OCI-LY7 (cell line): Measurements from ENCODE around the gene PLCB1. TPM values are rescaled to one million over a fixed set of nuclear protein-coding genes. Genes with fewer than 3 reads are reported as not detected.

Experiments
- BruUV-seq: library from RNA; stranded (reverse); fragments of 400-500 nt; replicated peaks from 2 replicates; lab custom pipeline; 2021; lab: Mats Ljungman, UMichigan
- CTCF ChIA-PET: fragments of 300-600 bp; sonication (Branson Sonifier 250); formaldehyde crosslinking; loops from one replicate; lab custom pipeline; 2022; ENCODE audit warnings: antibody characterized with exemption; ENCODE audit not compliant: unreplicated experiment; lab: Charles Lee
- POLR2A ChIA-PET: fragments of 300-600 bp; sonication (Branson Sonifier 250); formaldehyde crosslinking; loops from one replicate; lab custom pipeline; 2022; ENCODE audit warnings: antibody characterized with exemption; lab: Charles Lee
- DNase-seq: peaks from one replicate; pipeline ENCODE4 v3.0.0-alpha.2; 2015; ENCODE audit warnings: low spot score
- H2AFZ ChIP-seq: fragments of 200-600 bp; sonication (generic), shearing (Covaris generic); 2 replicates; pipeline ENCODE4 v1.6.1; 2014; ENCODE audit warnings: mild to moderate bottlenecking, antibody characterized with exemption, low read length, moderate library complexity
- H3K27ac ChIP-seq: fragments of 200-600 bp; sonication (generic); 2 replicates; pipeline ENCODE4 v1.5.1; 2014; ENCODE audit warnings: mixed run types, low read depth, mild to moderate bottlenecking, moderate library complexity, low read length, inconsistent platforms; ENCODE audit not compliant: poor library complexity, severe bottlenecking
- H3K36me3 ChIP-seq: fragments of 200-600 bp; sonication (generic); 2 replicates; pipeline ENCODE4 v1.6.1; 2014; ENCODE audit warnings: mild to moderate bottlenecking, antibody characterized with exemption, low read length, moderate library complexity, mixed read lengths; ENCODE audit not compliant: insufficient read depth
- H3K4me1 ChIP-seq: fragments of 200-600 bp; sonication (generic); 2 replicates; pipeline ENCODE4 v1.5.1; 2014; ENCODE audit warnings: mild to moderate bottlenecking, low read length; ENCODE audit not compliant: insufficient read depth, poor library complexity, severe bottlenecking
- H3K4me2 ChIP-seq: fragments of 200-600 bp; sonication (generic); 2 replicates; pipeline ENCODE4 v1.6.1; 2014; ENCODE audit warnings: mild to moderate bottlenecking, low read length
- H3K4me3 ChIP-seq: fragments of 200-600 bp; sonication (generic); 2 replicates; pipeline ENCODE4 v1.5.1; 2014; ENCODE audit warnings: mild to moderate bottlenecking, low read depth, low read length; ENCODE audit not compliant: poor library complexity, severe bottlenecking
- H3K79me2 ChIP-seq: fragments of 200-600 bp; sonication (generic); 2 replicates; pipeline ENCODE4 v1.6.1; 2016; ENCODE audit warnings: low read depth, mild to moderate bottlenecking, low read length, moderate library complexity, mixed read lengths; ENCODE audit not compliant: insufficient read depth
- H3K9me2 ChIP-seq: fragments of 200-600 bp; sonication (generic); 2 replicates; pipeline ENCODE4 v1.6.1; 2016; ENCODE audit warnings: mild to moderate bottlenecking, low read length, mixed read lengths; ENCODE audit not compliant: insufficient read depth
- H3K9me3 ChIP-seq: fragments of 200-600 bp; sonication (generic); 2 replicates; pipeline ENCODE4 v1.6.1; 2014; ENCODE audit warnings: mild to moderate bottlenecking, mixed run types, low read length, mixed read lengths
- H4K20me1 ChIP-seq: fragments of 200-600 bp; sonication (generic); 2 replicates; pipeline ENCODE4 v1.6.1; 2014; ENCODE audit warnings: mild to moderate bottlenecking, antibody characterized with exemption, low read length, moderate library complexity, mixed read lengths; ENCODE audit not compliant: insufficient read depth
- EZH2phosphoT487 ChIP-seq: fragments of 200-600 bp; sonication (generic); IDR thresholded peaks from 2 replicates; pipeline ENCODE4 v1.6.1; 2018; ENCODE audit warnings: low read depth, borderline replicate concordance, mild to moderate bottlenecking, mixed run types, antibody characterized with exemption, low read length, moderate library complexity, mixed read lengths
- intact Hi-C: fragments of 100-400 bp; cut with micrococcal nuclease; formaldehyde crosslinking; loops from one replicate; pipeline ENCODE4 v1.10.0; 2022; ENCODE audit not compliant: unreplicated experiment
- total RNA-seq, 2 experiments: library from RNA; depleted of rRNA in 1 of 2; stranded (reverse); fragments of >200 nt in 1 of 2; shearing (Covaris generic) in 1 of 2; gene quantifications; 2 replicates each; pipeline ENCODE4 v1.2.3, GENCODE V29; 2014 to 2022
- TF ChIP-seq, protein P1 (sequence below): fragments of 200-600 bp; sonication (generic); conservative IDR thresholded peaks from 2 replicates; pipeline ENCODE4 v1.5.1; 2014; ENCODE audit warnings: mild to moderate bottlenecking, antibody characterized with exemption, low read length, moderate library complexity, mixed read lengths

PLCB1 gene
- total RNA-seq, 2 experiments from 2014 or later: 14.6 to 30.5 TPM

DNA sequence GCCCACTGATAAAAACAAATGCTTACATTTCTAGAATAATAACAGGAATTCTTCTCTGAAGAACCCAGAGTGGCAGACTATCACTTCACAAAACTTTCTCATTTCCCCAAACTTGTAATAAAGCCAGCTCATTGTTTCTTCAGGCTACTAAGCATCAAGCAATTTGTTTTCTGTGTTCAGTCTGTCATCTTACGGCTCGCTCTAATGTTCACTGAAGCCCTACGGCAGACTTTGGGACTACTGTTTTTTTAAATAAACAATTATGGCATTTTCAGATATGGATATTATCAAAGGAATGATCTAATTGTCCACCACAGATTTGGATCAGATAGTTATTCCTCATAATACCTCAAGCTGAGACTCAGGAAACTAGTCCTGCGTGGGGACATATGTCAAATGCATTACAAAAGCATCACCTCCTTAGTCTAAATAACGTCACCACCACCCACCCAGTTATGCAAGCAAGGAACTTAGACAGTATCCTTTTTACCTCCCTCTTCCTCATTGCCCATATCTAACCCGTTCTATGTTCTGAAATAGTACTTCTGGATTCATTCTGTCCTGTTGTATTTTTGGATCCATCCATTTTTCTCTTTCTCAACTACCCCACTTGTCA, 415.1 kb downstream of the PLCB1 start:
- intact Hi-C loops: no loop called here
- Histone ChIP-seq H3K9me3 (no peaks in the 10 kb centered on the region), H2AFZ (no peak overlapping the region), H3K4me2 (no peak overlapping the region), H3K4me3 (no peak overlapping the region), H3K79me2 (no peaks in the 10 kb centered on the region), H3K27ac (no peak overlapping the region), H3K9me2 (no peaks in the 10 kb centered on the region), H3K4me1 (peaks cover 6% of the 10 kb centered on the region), H3K36me3 (no peaks in the 10 kb centered on the region), H4K20me1 (no peaks in the 10 kb centered on the region)
- CTCF ChIA-PET: no interaction called here
- POLR2A ChIA-PET: interaction anchor here (0.6 kb wide), 1 partner anchor 138 kb away, joined by 4 read pairs; no protein-coding TSS in a partner anchor
- TF ChIP-seq, protein P1, sequence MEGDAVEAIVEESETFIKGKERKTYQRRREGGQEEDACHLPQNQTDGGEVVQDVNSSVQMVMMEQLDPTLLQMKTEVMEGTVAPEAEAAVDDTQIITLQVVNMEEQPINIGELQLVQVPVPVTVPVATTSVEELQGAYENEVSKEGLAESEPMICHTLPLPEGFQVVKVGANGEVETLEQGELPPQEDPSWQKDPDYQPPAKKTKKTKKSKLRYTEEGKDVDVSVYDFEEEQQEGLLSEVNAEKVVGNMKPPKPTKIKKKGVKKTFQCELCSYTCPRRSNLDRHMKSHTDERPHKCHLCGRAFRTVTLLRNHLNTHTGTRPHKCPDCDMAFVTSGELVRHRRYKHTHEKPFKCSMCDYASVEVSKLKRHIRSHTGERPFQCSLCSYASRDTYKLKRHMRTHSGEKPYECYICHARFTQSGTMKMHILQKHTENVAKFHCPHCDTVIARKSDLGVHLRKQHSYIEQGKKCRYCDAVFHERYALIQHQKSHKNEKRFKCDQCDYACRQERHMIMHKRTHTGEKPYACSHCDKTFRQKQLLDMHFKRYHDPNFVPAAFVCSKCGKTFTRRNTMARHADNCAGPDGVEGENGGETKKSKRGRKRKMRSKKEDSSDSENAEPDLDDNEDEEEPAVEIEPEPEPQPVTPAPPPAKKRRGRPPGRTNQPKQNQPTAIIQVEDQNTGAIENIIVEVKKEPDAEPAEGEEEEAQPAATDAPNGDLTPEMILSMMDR: no peak
- no peak for TF ChIP-seq EZH2phosphoT487
- BruUV-seq: no TSS peak
- no peak for DNase-seq

DNA sequence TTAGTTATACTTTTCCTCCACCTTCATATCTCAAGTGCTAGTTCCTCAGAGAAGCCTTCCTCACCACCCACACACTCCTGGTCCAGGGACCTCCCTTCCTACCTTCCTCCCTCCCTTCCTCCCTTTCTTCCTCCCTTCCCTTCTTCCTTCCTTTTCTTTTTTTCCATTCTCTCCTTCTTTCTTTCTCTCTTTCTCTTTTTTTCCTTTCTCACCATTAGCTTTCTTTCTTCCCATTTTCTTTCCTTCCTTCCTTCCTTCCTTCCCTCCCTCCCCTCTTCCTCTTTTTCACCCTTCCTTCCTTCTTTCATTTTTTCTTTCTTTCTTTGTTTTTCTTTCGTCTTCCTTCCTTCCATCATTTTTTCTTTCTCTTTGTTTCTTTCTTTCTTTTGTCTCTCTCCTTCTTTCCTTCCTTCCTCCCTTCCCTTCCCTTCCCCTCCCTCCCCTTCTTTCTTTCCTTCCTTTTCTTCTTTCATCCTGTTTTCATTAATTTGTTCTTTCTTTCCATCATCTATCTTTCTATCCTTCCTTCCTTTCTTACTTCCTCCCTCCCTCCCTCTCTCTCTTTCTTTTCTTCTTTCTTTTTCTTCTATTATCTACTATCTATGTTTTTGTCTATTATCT, 416.0 kb downstream of the PLCB1 start:
- H3K9me2 ChIP-seq: no peaks in the 10 kb centered on the region
- no peak overlapping the region for H3K4me3 ChIP-seq
- no peak overlapping the region for H2AFZ ChIP-seq
- H3K79me2 ChIP-seq: no peaks in the 10 kb centered on the region
- DNase-seq: no peak
- no peaks in the 10 kb centered on the region for H3K9me3 ChIP-seq
- no peak overlapping the region for H3K27ac ChIP-seq
- TF ChIP-seq, protein P1: no peak
- TF ChIP-seq EZH2phosphoT487: no peak
- no peak overlapping the region for H3K4me2 ChIP-seq
- CTCF ChIA-PET: no interaction called here
- no peaks in the 10 kb centered on the region for H4K20me1 ChIP-seq
- intact Hi-C loops: no loop called here
- H3K4me1 ChIP-seq: no peaks in the 10 kb centered on the region
- POLR2A ChIA-PET: interaction anchor here (0.8 kb wide), 1 partner anchor 8 kb away, joined by 3 read pairs; no protein-coding TSS in a partner anchor
- no peaks in the 10 kb centered on the region for H3K36me3 ChIP-seq
- no TSS peak for BruUV-seq

- CTCF ChIA-PET: no interaction called here
- H4K20me1 ChIP-seq: no peaks in the 10 kb centered on the region
Measured at GRCh38 chr20:8549192-8549591, 417.1 kb downstream of the PLCB1 start.

More at GRCh38 chr20:8549192-8549591, 417.1 kb downstream of the PLCB1 start:
- DNase-seq: no peak
- Histone ChIP-seq H3K36me3 (no peaks in the 10 kb centered on the region), H3K4me2 (no peak overlapping the region), H3K79me2 (no peaks in the 10 kb centered on the region), H3K4me3 (no peak overlapping the region), H3K9me2 (no peaks in the 10 kb centered on the region), H3K9me3 (no peaks in the 10 kb centered on the region), H3K27ac (no peak overlapping the region), H2AFZ (no peak overlapping the region), H3K4me1 (no peaks in the 10 kb centered on the region)
- TF ChIP-seq EZH2phosphoT487: no peak
- TF ChIP-seq, protein P1: no peak
- intact Hi-C loops: no loop called here
- BruUV-seq: no TSS peak
- POLR2A ChIA-PET: interaction anchor here (0.6 to 0.8 kb wide), 2 partner anchors 9 to 27 kb away, joined by 3 to 6 read pairs; no protein-coding TSS in a partner anchor
